HepG2 (cell line): Measurements from ENCODE around the gene ETNK1. TPM values are rescaled to one million over a fixed set of nuclear protein-coding genes. Genes with fewer than 3 reads are reported as not detected.
A peak's percentile ranks its signal among the peaks of the same experiment; 100 is the strongest.

Source experiments
- ATAC-seq: fragments of 200-7000 bp; cut with Tn5 transposase; 3 replicates; pipeline ENCODE4 v1.9.1; 2020; ENCODE audit warnings: mild to moderate bottlenecking, moderate library complexity
- BruUV-seq: library from RNA; stranded (reverse); fragments of 400-500 nt; replicated peaks from 2 replicates; lab custom pipeline; 2021; lab: Mats Ljungman, UMichigan
- CTCF ChIA-PET: fragments of 300-600 bp; formaldehyde crosslinking; extraction: SDS; loops from one replicate; lab custom pipeline; 2021; ENCODE audit warnings: low total read pairs, inconsistent platforms, low intra/inter-chr PET ratio; lab: Yijun Ruan, JAX
- POLR2A ChIA-PET: fragments of 350-600 bp; sonication (Branson Sonifier 250); formaldehyde crosslinking; loops from one replicate; lab custom pipeline; 2020; ENCODE audit warnings: antibody characterized with exemption, inconsistent platforms; lab: Yijun Ruan, JAX
- DNase-seq: peaks from one replicate; pipeline ENCODE4 v3.0.0-alpha.2; 2015; ENCODE audit warnings: low spot score
- FAIRE-seq: peaks from 3 replicates; lab custom pipeline; 2011; peaks lifted over from hg19 to GRCh38; lab: Jason Lieb, UNC
- H2AFZ ChIP-seq: one replicate; pipeline ENCODE4 v1.6.1; 2011; ENCODE audit warnings: low read length, inconsistent platforms
- H3K27ac ChIP-seq: fragments of 300-600 bp; 3 replicates; pipeline ENCODE4 v1.8.0; 2011; ENCODE audit warnings: mixed run types, mild to moderate bottlenecking, mixed read lengths, low read length, inconsistent platforms; ENCODE audit not compliant: insufficient read depth; ENCODE audit errors: extremely low read length
- H3K27me3 ChIP-seq, 2 experiments: fragments of 200-600 bp in 1 of 2; 2 replicates in 1 of 2; 3 replicates in 1 of 2; pipeline versions ENCODE4 v1.6.0 to v1.8.0; 2011; ENCODE audit warnings: low read length in 2 of 2, mild to moderate bottlenecking in 2 of 2, moderate library complexity in 2 of 2, inconsistent platforms in 1 of 2; ENCODE audit not compliant: insufficient read depth in 2 of 2, control insufficient read depth in 1 of 2
- H3K36me3 ChIP-seq, 2 experiments: fragments of 200-600 bp in 1 of 2; replicated peaks in 1 of 2; 2 replicates in 1 of 2; 3 replicates in 1 of 2; pipeline versions ENCODE4 v1.5.1 to v1.8.0; 2011; ENCODE audit warnings: low read length in 2 of 2, inconsistent platforms in 1 of 2; ENCODE audit not compliant: insufficient read depth in 2 of 2, control insufficient read depth in 1 of 2
- H3K4me1 ChIP-seq: 2 replicates; pipeline ENCODE4 v1.5.1; 2012; ENCODE audit warnings: low read length, inconsistent platforms; ENCODE audit not compliant: insufficient read depth
- H3K4me2 ChIP-seq: 2 replicates; pipeline ENCODE4 v1.6.0; 2011; ENCODE audit warnings: low read depth, low read length, inconsistent platforms
- H3K4me3 ChIP-seq, 3 experiments: fragments of 200-600 bp in 1 of 3; sonication (generic), shearing (Covaris generic) in 1 of 3; replicated peaks in 1 of 3; 2 replicates each; pipeline ENCODE4 v1.5.1; 2011 to 2016; ENCODE audit warnings: low read length in 3 of 3, inconsistent platforms in 2 of 3, low read depth in 2 of 3, mild to moderate bottlenecking in 2 of 3, control low read depth in 1 of 3, mixed read lengths in 1 of 3; ENCODE audit not compliant: insufficient read depth in 1 of 3
- H3K79me2 ChIP-seq: one replicate; pipeline ENCODE4 v1.6.1; 2011; ENCODE audit warnings: low read length, inconsistent platforms; ENCODE audit not compliant: insufficient read depth
- H3K9ac ChIP-seq: 2 replicates; pipeline ENCODE4 v1.6.0; 2011; ENCODE audit warnings: mild to moderate bottlenecking, low read depth, low read length, inconsistent platforms; ENCODE audit not compliant: insufficient read depth
- H3K9me3 ChIP-seq: 2 replicates; pipeline ENCODE4 v1.5.1; 2012; ENCODE audit warnings: mild to moderate bottlenecking, low read length
- H4K20me1 ChIP-seq: 2 replicates; pipeline ENCODE4 v1.6.0; 2011; ENCODE audit warnings: inconsistent platforms, mild to moderate bottlenecking, low read length, moderate library complexity; ENCODE audit not compliant: insufficient read depth
- BRD4 ChIP-seq: sonication (generic); formaldehyde crosslinking; IDR thresholded peaks from 2 replicates; pipeline ENCODE4 v1.4.0; 2020; ENCODE audit warnings: missing genetic modification reagents
- FOXO4 ChIP-seq: sonication (generic); formaldehyde crosslinking; conservative IDR thresholded peaks from 2 replicates; pipeline ENCODE4 v1.8.1; 2023; ENCODE audit warnings: missing genetic modification reagents
- HES4 ChIP-seq: sonication (generic); formaldehyde crosslinking; IDR thresholded peaks from 2 replicates; pipeline ENCODE4 v1.9.0; 2021; ENCODE audit warnings: mild to moderate bottlenecking, missing genetic modification reagents, borderline replicate concordance
- HHEX ChIP-seq: IDR thresholded peaks from 2 replicates; pipeline ENCODE4 v1.6.1; 2016; ENCODE audit warnings: control low read depth
- HNF1B ChIP-seq: sonication (generic); formaldehyde crosslinking; IDR thresholded peaks from 2 replicates; pipeline ENCODE4 v1.5.1; 2020; ENCODE audit warnings: mild to moderate bottlenecking, moderate library complexity, missing genetic modification reagents
- KDM5A ChIP-seq: fragments of 200-600 bp; sonication (generic); IDR thresholded peaks from 2 replicates; pipeline ENCODE4 v1.7.0; 2018; ENCODE audit warnings: antibody characterized with exemption, mild to moderate bottlenecking, low read length, borderline replicate concordance
- MEF2D ChIP-seq: sonication (generic); formaldehyde crosslinking; IDR thresholded peaks from 2 replicates; pipeline ENCODE4 v1.5.1; 2020; ENCODE audit warnings: mild to moderate bottlenecking, missing genetic modification reagents
- YEATS4 ChIP-seq: sonication (generic); formaldehyde crosslinking; IDR thresholded peaks from 2 replicates; pipeline ENCODE4 v1.4.0; 2020; ENCODE audit warnings: missing genetic modification reagents, borderline replicate concordance
- ZBTB49 ChIP-seq: sonication (generic); formaldehyde crosslinking; IDR thresholded peaks from 2 replicates; pipeline ENCODE4 v1.4.0; 2020; ENCODE audit warnings: missing genetic modification reagents, borderline replicate concordance
- ZMYM2 ChIP-seq: sonication (generic); formaldehyde crosslinking; IDR thresholded peaks from 2 replicates; pipeline ENCODE4 v1.8.0; 2022; ENCODE audit warnings: mild to moderate bottlenecking, missing genetic modification reagents
- ZNF143 ChIP-seq: sonication (generic); formaldehyde crosslinking; IDR thresholded peaks from 2 replicates; pipeline ENCODE4 v1.4.0; 2020; ENCODE audit warnings: missing genetic modification reagents
- ZNF296 ChIP-seq: sonication (generic); formaldehyde crosslinking; conservative IDR thresholded peaks from 2 replicates; pipeline ENCODE4 v1.5.0; 2020; ENCODE audit warnings: mild to moderate bottlenecking, missing genetic modification reagents
- ZNF30 ChIP-seq: sonication (generic); formaldehyde crosslinking; IDR thresholded peaks from 2 replicates; pipeline ENCODE4 v1.5.0; 2020; ENCODE audit warnings: mild to moderate bottlenecking, missing genetic modification reagents
- WGBS: methylation state at CpG from one replicate; pipeline ENCODE4 v1.1.6; 2017; ENCODE audit warnings: low lambda C conversion rate; 5-methylcytosine and 5-hydroxymethylcytosine counted together
- in situ Hi-C: cut with HindIII; loops from 2 replicates; pipeline ENCODE4 v1.10.0; 2017; ENCODE audit warnings: low pct_unique_long_range_greater_than_20kb; ENCODE audit not compliant: extremely low pct_ligation_motif_present
- intact Hi-C: fragments of 100-400 bp; cut with micrococcal nuclease; formaldehyde crosslinking; loops from one replicate; pipeline ENCODE4 v1.10.0; 2022; ENCODE audit not compliant: unreplicated experiment
- polyA plus RNA-seq, 8 experiments: library from polyadenylated mRNA; depleted of rRNA in 3 of 8; stranded (reverse) in 7 of 8; unstranded in 1 of 8; fragments of >200 nt; fragmentation: Illumina TruSeq in 4 of 8; extraction: Trizol in 4 of 8; gene quantifications; 2 replicates each; pipeline versions ENCODE4 v1.2.1 to v1.2.3, GENCODE V29; 2011 to 2016; ENCODE audit warnings: low read depth in 4 of 8, missing spikeins in 1 of 8, mixed read lengths in 1 of 8; ENCODE audit not compliant: insufficient read depth in 1 of 8
- total RNA-seq, 5 experiments: library from RNA; depleted of rRNA; stranded (reverse); fragments of >200 nt; fragmentation: Illumina TruSeq; extraction: Trizol; gene quantifications; 2 replicates each; pipeline ENCODE4 v1.2.3, GENCODE V29; 2016; ENCODE audit warnings: low read depth in 1 of 5
- TF ChIP-seq, protein P1 (sequence below): sonication (generic); formaldehyde crosslinking; IDR thresholded peaks from 2 replicates; pipeline ENCODE4 v1.4.0; 2020; ENCODE audit warnings: missing genetic modification reagents, borderline replicate concordance

The ETNK1 gene
- total and polyA plus RNA-seq, 2 of the 13 experiments (the other 11 are each of a cell fraction or from before 2014, with no cell fraction given) = 14.4 to 55.7 TPM

DNA sequence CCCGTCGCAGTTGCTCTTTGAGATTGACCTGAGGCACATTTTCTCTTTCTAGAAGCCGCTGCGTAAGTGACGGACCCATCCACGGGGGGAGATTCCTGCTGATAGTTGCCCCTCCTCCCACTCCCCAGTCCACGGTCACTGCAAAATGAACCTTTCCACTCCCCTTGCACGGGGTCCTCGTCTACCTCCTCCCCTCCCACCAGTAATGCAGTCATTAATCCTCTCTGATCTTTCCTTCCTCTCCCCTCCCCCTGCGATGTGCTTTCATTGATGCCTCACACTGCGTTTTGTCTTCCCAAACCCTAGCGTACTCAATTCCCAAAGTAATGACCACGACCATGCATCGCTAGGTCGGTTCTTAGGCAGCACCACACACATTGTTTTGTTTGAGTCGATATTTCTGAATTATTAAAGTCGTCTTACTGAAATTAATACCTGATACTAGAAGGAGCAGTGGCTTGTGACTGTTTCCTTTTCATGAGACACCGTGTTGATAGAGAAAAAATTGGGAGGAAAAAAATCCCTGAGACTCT, 857 bp downstream of the ETNK1 start:
- peak; percentile 40 for DNase-seq
- Histone ChIP-seq H3K4me2 (peak overlapping the region; percentile 83), H3K9ac (peak overlapping the region; percentile 91), H3K79me2 (peaks cover 54% of the 10 kb centered on the region), H3K4me1 (peaks cover 32% of the 10 kb centered on the region), H4K20me1 (peaks cover 11% of the 10 kb centered on the region; the same call in 1 of the 2 replicates), H3K9me3 (no peaks in the 10 kb centered on the region), H3K4me3 (peak overlapping the region; percentile 69 to 86 (median 83)), H3K36me3 (no peaks in the 10 kb centered on the region), H3K27ac (peak overlapping the region; percentile 94), H2AFZ (no peak overlapping the region), H3K27me3 (no peaks in the 10 kb centered on the region; a peak in 2 of 5 replicates)
- BruUV-seq = no TSS peak
- in situ Hi-C loops (loop anchor here (5.0 kb wide), 1 partner anchor 84 kb away; the partner anchor contains the start of gene C2CD5), intact Hi-C loops (loop anchor here (1.0 to 2.0 kb wide), 2 partner anchors 97 to 579 kb away; partner anchors contain the start of gene CMAS)
- no peak for FAIRE-seq
- ATAC-seq = peak; percentile 27
- CTCF ChIA-PET = no interaction called here
- POLR2A ChIA-PET = no interaction called here
- under 1% methylated on average over 16 of the region's 18 CpGs for WGBS
- TF ChIP-seq MEF2D (no peak; the same call in 1 of the 2 replicates), ZNF143 (no peak), ZBTB49 (no peak), HNF1B (no peak), FOXO4 (no peak), KDM5A (peak; percentile 37; the same call in 1 of the 2 replicates), HES4 (no peak), YEATS4 (CRISPR knock-in tag) (no peak), ZNF296 (no peak), BRD4 (no peak), ZNF30 (peak; percentile 3; the same call in 1 of the 2 replicates), HHEX (CRISPR knock-in tag) (no peak), ZMYM2 (CRISPR knock-in tag) (no peak)
- TF ChIP-seq, protein P1, sequence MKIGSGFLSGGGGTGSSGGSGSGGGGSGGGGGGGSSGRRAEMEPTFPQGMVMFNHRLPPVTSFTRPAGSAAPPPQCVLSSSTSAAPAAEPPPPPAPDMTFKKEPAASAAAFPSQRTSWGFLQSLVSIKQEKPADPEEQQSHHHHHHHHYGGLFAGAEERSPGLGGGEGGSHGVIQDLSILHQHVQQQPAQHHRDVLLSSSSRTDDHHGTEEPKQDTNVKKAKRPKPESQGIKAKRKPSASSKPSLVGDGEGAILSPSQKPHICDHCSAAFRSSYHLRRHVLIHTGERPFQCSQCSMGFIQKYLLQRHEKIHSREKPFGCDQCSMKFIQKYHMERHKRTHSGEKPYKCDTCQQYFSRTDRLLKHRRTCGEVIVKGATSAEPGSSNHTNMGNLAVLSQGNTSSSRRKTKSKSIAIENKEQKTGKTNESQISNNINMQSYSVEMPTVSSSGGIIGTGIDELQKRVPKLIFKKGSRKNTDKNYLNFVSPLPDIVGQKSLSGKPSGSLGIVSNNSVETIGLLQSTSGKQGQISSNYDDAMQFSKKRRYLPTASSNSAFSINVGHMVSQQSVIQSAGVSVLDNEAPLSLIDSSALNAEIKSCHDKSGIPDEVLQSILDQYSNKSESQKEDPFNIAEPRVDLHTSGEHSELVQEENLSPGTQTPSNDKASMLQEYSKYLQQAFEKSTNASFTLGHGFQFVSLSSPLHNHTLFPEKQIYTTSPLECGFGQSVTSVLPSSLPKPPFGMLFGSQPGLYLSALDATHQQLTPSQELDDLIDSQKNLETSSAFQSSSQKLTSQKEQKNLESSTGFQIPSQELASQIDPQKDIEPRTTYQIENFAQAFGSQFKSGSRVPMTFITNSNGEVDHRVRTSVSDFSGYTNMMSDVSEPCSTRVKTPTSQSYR (CRISPR knock-in tag) = peak; percentile 61; the same call in 1 of the 2 replicates
